GM18502 (cell line): ENCODE data around the gene AIG1.
"Not testable (repeated sequence)": the region's sequence is repeated elsewhere in the genome, so short reads cannot be mapped to it uniquely, and the experiment has no call there.

ENCODE experiments used
- ATAC-seq: cut with Tn5 transposase; IDR thresholded peaks from one replicate; pipeline ENCODE4 v1.9.1; 2021; ENCODE audit warnings: mild to moderate bottlenecking; ENCODE audit not compliant: unreplicated experiment, poor library complexity

Gene AIG1

GRCh38 chr6:143345477-143345876, 284.8 kb downstream of the AIG1 start:
- not testable (repeated sequence) for ATAC-seq

DNA sequence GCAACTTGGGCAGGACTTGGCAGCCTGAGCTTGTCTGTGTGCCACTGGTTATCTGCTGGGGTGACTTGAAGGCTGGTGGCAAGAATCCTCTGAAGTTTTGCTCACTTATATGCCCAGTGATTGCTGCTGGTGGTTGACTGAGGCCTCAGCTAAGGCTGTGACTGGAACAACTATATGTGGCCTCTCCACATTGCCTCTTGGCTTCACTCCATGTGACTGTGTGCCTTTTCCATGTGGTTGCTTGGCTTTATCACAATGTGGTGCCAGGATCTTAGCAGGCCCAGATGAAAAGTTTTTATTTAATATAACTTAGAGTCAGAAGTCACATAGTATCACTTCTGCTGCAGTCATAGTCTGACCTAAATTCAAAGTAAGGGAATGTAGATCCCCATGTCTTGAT, 285.3 kb downstream of the AIG1 start:
- no peak for ATAC-seq

DNA sequence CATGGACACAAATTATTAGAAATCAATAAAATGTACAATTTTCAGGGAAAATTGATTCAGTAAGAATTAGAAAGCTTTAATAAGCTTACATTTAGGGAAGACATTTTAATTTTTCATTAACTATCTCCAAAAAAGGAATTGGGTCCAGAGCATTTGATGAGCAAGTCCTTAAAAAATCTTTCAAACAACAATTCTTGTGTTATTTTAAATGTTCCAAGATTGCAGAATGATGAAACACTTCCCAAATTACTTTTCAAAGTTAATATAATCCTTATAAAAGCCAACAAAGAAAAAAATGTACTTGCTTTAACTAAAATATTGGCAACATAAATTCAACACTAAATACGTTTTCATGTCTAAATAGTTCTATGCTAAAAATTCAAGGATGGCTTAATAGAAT, 287.8 kb downstream of the AIG1 start:
- ATAC-seq: no peak

DNA sequence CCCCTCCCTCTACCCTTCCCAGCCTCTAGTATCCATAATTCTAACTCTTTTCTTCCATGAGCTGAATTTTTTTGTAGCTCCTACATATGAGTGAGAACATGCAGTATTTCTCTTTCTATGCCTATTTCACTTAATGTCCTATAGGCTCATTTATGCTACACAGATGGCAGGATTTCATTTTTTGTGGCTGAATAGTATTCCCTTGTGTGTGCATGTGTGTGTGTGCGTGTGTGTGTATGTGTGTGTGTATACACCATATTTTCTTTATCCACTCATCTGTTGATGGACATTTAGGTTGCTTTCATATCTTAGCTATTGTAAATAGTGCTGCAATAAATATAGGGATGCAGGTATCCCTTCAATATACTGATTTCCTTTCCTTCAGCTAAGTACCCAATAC, 288.8 kb downstream of the AIG1 start:
- no peak for ATAC-seq

DNA sequence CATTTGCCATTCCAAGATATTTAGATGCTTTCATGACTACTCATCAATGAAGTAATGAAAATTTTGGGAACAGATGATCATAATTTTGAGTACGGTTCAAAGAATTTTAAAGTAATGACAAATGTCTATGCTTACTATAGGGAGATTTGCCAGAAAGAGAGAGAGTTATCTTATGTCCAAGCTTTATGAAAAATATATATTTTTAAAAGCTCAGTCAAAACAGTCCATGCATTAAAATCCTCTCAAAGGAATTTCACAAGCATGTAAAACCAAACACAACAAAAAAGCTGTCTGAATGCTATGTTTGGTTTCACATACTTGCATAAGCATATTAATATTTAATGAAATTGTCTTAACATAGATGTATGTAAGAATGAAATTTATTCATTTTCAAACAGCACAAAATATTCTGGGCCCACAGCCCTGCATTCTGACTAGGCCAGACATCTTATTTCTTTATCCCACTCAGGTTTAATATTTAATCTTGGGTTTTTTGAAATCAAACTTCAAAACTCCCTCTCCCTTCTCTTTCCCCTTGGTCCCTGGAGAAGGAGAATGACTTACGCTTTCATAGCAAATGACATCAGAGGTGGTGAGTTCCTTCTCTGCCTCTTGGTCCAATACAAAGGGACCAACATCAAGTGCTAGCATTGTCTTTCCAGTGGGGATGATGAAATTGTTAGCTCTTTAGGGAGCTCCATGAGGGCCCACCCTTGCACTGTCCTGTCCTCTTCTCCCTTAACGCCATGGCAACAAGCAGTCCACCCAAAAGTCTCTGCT, 295.6 kb downstream of the AIG1 start:
- no peak for ATAC-seq

DNA sequence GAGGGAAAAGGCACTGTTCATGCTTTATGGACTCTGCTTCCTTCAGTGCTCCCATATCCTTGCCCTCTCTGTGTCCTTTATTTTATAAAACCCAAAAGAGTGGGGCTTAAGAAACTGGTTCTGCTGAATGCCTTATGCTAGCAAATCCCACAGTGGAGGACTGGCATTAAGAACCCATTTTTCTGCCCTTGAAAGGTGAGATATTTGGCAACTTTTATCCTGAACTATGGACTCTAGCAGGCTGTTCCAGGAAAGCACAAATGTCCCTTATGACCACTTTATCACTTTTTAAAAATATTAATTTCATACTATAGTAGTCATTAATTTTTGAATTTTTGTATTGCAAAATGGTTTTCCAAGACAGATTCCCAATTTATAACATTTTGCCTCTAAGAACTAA, 296.5 kb downstream of the AIG1 start:
- ATAC-seq: no peak

DNA sequence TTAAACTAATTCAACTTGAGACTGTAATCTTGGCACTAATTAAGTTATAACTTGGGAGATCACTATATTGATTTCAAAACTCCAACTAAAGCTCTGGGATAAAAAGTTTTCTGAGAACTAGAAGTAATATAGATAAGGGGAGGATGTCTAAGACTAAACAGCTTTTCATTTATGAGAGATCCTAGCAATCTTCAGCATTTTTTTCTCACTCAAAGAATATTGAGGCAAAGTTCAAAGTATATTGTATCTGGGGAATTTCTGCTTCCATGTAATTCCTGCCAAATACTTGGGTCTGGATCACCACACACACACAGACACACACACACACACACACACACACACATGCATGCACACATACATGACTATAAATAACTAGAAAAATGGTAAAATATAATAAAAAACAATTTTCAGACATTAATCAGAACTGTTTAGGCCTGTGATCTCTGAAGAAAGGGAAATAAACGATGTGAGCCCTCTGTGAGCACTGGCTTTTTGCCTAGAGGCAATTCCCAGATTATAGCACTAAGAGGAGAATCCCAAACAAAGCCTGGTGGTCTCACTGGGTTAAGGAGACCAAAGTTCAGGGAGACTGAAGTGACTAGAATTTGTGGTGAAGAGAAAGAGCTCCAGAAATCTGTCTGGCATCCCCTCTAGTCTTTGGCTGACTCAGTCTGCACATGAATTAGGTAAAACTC, 297.0 kb downstream of the AIG1 start:
- ATAC-seq: no peak

GRCh38 chr6:143361536-143362191, 301.0 kb downstream of the AIG1 start:
- ATAC-seq: no peak

- no peak for ATAC-seq
These were observed 301.5 kb downstream of the AIG1 start for GRCh38 chr6:143362192-143362558.

GRCh38 chr6:143363299-143363698, 302.6 kb downstream of the AIG1 start:
- ATAC-seq: no peak

- peak; percentile 99 for ATAC-seq
These were observed 307.7 kb downstream of the AIG1 start for GRCh38 chr6:143368426-143368825.

DNA sequence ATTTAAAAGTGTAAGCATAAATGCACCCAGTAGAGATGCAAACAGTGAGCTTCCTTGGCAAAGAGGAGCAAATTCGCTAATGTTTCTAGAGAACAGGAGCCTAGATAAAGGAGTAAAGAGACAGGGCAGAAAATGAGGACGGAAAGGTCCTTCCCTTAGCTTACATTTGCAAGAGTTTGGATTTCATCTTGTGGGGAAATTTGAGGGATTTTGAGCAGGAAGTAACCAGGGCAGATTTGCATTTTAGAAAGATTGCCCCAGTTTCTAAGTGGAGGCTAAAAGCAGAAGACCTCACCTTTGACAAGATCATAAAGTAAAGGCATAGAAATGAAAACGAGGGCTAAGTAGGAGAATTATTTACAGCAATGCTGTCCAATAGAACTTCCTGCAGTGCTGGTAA, 309.3 kb downstream of the AIG1 start:
- ATAC-seq: no peak

DNA sequence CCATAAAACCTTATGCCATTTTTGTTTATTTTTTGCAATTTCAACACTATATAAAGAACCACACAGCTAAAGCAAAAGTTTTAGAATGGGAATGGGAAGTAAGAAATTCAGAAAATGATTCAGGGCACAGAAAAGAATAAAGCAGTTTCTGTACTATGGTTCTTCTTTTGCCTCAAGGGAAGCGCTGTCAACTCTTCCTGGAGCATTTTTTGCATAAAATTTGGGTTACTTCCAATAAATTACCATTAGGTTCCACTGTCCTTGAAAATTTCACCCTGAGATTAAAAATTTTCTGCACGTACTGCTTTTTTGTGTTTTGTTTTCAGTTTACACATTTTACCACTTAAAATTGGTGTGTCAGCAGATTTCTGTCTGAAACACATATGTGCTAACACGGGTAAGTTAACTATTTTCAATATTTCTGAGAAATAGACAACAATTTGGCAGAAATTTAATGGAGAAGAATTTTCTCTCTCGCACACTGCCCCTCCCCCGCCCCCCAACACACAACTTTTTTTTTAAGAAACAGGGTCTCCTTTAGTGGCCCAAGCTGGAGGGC, 310.2 kb downstream of the AIG1 start:
- ATAC-seq: no peak

DNA sequence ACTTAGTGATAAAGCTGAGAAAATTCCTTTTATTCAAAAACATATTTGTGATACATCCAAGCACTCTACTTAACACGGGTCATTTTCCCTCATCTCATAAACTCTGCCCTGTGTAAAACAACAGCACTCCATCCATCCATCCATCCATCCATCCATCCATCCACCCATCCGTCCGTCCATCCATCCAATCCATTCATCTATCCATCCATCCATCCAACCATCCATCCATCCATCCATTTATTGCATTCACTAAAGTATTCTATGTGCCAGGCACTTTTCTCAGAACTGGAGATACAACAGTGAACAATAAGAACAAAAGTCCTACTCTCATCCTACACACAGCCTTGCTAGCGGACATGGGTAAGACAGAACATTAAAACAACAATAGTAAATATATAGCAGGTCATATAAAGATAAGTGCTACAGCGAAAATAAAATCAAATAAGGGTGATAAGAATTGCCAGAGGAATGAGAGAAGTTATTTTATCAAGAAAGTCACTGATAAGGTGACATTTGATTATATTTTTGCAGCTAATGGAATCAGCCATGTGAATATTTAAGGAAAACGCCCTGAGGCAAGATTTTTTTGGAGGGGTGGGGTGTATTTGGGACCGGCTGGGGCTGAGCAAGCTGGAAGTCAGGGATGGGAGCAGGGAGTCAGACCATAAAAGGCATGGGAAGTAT, 311.7 kb downstream of the AIG1 start:
- no peak for ATAC-seq

DNA sequence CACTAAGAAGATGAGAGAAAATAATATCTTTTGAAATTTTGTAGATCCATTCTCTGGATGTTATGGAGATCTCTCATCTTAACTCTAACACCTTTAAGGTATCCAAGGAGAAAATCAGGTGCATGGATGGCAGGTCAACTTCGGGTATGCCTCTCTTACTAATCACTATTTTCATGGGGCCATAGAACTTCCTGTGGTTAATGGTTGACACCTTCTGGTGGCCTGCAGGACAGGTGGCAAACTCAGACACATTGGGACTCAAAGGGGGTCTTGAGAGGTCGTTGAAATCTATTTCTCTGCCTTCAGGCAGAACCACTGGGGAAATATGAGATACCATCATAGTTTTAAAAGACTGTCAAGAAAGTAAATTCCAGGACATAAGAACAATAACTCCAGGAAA, 313.3 kb downstream of the AIG1 start:
- ATAC-seq: no peak

- ATAC-seq: no peak
These were observed 314.4 kb downstream of the AIG1 start for GRCh38 chr6:143375022-143375585.

GRCh38 chr6:143376375-143376774, 315.7 kb downstream of the AIG1 start:
- ATAC-seq: no peak

- ATAC-seq: no peak
These were observed 316.2 kb downstream of the AIG1 start for GRCh38 chr6:143376861-143377260.

GRCh38 chr6:143385636-143386035, 324.9 kb downstream of the AIG1 start:
- ATAC-seq: no peak

GRCh38 chr6:143390278-143390677, 329.6 kb downstream of the AIG1 start:
- no peak for ATAC-seq
